Brain microvascular endothelial cell (primary cell): ENCODE data around the gene MGAT3.

ENCODE experiments used
- DNase-seq: peaks from one replicate; pipeline ENCODE4 v3.0.0-alpha.2; 2020
- H3K27ac ChIP-seq: fragments of 250-450 bp; sonication (Bioruptor Pico); 2 replicates; pipeline ENCODE4 v1.5.1; 2020; ENCODE audit warnings: mild to moderate bottlenecking, moderate library complexity
- H3K27me3 ChIP-seq: fragments of 250-450 bp; sonication (Bioruptor Pico); replicated peaks from 2 replicates; pipeline ENCODE4 v1.5.1; 2020; ENCODE audit warnings: mild to moderate bottlenecking
- H3K36me3 ChIP-seq: fragments of 250-450 bp; sonication (Bioruptor Pico); replicated peaks from 2 replicates; pipeline ENCODE4 v1.5.1; 2020; ENCODE audit warnings: mild to moderate bottlenecking
- H3K4me3 ChIP-seq: 2 replicates; pipeline ENCODE4 v1.5.1; 2011; ENCODE audit warnings: low read depth, mild to moderate bottlenecking, control low read depth, low read length, moderate library complexity
- CTCF ChIP-seq: IDR thresholded peaks from 2 replicates; pipeline ENCODE4 v1.5.1; 2011; ENCODE audit warnings: low read depth, mild to moderate bottlenecking, moderate library complexity, low read length, control low read depth, inconsistent platforms; ENCODE audit errors: missing control alignments
- in situ Hi-C: cut with HindIII; loops from 2 replicates; pipeline ENCODE4 v1.10.0; 2017; ENCODE audit warnings: low sequenced_read_pairs, low pct_ligation_motif_present

MGAT3 gene

GRCh38 chr22:39530692-39531331 is 74.0 kb downstream of the MGAT3 start:
- peak; percentile 32 for DNase-seq
- no peak overlapping the region for H3K27ac ChIP-seq
- in situ Hi-C loops = no loop called here
- peak; percentile 53 for TF ChIP-seq CTCF
- peaks cover 16% of the 10 kb centered on the region for H3K36me3 ChIP-seq
- H3K27me3 ChIP-seq = no peaks in the 10 kb centered on the region
- H3K4me3 ChIP-seq = no peak overlapping the region

GRCh38 chr22:39532215-39533073 is 75.6 kb downstream of the MGAT3 start, which contains the start of gene RPS19BP1:
RPS19BP1 (minus strand) TSS chr22:39532748; CDS start chr22:39532738, 10 bp downstream.
- peak; percentile 1 for TF ChIP-seq CTCF
- in situ Hi-C loops = no loop called here

GRCh38 chr22:39534092-39534506 is 77.3 kb downstream of the MGAT3 start:
- in situ Hi-C loops = no loop called here
- DNase-seq = no peak
- Histone ChIP-seq H3K27me3 (no peaks in the 10 kb centered on the region), H3K36me3 (peaks cover 9% of the 10 kb centered on the region), H3K27ac (no peak overlapping the region), H3K4me3 (no peak overlapping the region)
- TF ChIP-seq CTCF = no peak

More at GRCh38 chr22:39532215-39533073, 75.6 kb downstream of the MGAT3 start, which contains the start of gene RPS19BP1:
- Histone ChIP-seq H3K4me3 (peak within 1 kb of the TSS; percentile 93), H3K27ac (peak within 1 kb of the TSS; percentile 63), H3K36me3 (peaks cover 16% of the 10 kb centered on the region), H3K27me3 (no peaks in the 10 kb centered on the region)
- DNase-seq = peak; percentile 99

GRCh38 chr22:39534591-39535356 is 78.0 kb downstream of the MGAT3 start:
- in situ Hi-C loops = no loop called here
- Histone ChIP-seq H3K4me3 (peak overlapping the region; percentile 24), H3K36me3 (peaks cover 4% of the 10 kb centered on the region), H3K27me3 (no peaks in the 10 kb centered on the region), H3K27ac (no peak overlapping the region)
- DNase-seq = peak; percentile 54
- peak; percentile 80 for TF ChIP-seq CTCF

- Histone ChIP-seq H3K27ac (no peak overlapping the region), H3K36me3 (peaks cover under 1% of the 10 kb centered on the region), H3K27me3 (no peaks in the 10 kb centered on the region), H3K4me3 (no peak overlapping the region)
- TF ChIP-seq CTCF = no peak
- DNase-seq = no peak
- in situ Hi-C loops = no loop called here
Observed at GRCh38 chr22:39535357-39535725, 78.5 kb downstream of the MGAT3 start.
